HG03103 (cell line): ENCODE results near the gene MATN1.
"Not testable (repeated sequence)": the region's sequence is repeated elsewhere in the genome, so short reads cannot be mapped to it uniquely, and the experiment has no call there.

Source experiments
- ATAC-seq: cut with Tn5 transposase; IDR thresholded peaks from one replicate; pipeline ENCODE4 v1.9.1; 2021; ENCODE audit warnings: low read depth; ENCODE audit not compliant: unreplicated experiment

MATN1 gene

GRCh38 chr1:30723331-30723755 lies at the start of gene MATN1:
TSS of gene MATN1 (minus strand) at chr1:30723585. CDS start at chr1:30723551, 34 bp downstream.
- ATAC-seq, result no peak

- no peak for ATAC-seq
These were observed 47.6 kb upstream of the MATN1 start for GRCh38 chr1:30771005-30771404.

- no peak for ATAC-seq
These were observed 46.8 kb upstream of the MATN1 start for GRCh38 chr1:30770150-30770549.

DNA sequence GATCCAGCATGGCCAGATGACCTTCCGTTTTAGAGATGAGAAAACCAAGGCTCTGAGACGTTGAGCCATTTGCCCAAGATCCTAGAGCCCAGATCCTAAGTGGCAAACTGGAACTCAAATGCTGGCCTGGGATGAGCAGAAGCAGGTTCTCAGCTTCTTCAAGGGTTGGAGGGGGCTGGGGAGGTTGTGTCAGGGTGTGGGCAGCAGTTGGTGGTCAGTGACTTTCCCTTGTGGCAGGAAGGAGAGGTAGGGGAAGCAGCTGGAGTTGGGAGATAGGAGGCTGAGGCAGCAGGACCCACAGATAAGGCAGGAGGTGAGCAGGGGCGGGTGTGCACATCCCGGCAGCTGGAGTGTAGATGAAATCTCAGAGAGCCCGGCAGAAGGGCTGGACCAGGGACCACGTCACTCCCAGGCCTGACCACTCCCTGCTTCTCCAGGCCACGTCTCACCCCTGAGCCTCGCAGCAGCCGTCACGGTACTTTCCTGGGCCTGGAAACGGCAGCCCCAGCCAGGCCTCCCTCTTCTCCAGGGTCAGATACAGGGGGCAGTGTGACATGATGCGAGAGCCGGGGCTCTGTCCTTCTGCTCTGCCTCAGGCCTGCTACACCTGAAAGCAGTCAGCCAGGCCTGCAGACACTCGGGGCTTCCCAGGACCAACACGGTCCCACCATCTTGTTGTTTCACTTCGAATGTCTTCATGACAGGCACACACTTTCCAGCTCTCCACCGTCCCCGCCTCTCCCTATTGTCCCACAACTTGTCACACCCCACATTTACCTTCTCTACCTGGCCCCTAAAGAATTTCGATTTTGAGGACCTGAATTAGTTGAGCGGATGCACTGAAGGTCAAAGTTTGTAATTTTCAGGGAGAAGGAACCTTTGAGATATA lies 45.7 kb upstream of the MATN1 start:
- ATAC-seq, result no peak

GRCh38 chr1:30768159-30768829 lies 44.9 kb upstream of the MATN1 start:
- no peak for ATAC-seq

DNA sequence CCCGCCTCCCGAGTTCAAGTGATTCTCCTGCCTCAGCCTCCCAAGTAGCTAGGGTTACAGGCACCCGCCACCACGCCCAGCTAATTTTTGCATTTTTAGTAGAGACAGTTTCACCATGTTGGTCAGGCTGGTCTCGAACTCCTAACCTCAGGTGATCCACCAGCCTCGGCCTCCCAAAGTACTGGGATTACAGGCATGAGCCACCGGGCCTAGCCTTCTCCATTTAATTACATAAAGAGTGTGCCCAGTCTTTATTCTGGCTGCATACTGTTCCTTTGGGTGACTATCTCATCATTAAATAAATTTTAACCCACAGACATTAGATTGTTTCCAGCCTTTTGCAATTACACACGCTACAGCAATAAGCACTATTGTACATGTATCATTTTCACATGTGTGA lies 43.6 kb upstream of the MATN1 start:
- not testable (repeated sequence) for ATAC-seq

DNA sequence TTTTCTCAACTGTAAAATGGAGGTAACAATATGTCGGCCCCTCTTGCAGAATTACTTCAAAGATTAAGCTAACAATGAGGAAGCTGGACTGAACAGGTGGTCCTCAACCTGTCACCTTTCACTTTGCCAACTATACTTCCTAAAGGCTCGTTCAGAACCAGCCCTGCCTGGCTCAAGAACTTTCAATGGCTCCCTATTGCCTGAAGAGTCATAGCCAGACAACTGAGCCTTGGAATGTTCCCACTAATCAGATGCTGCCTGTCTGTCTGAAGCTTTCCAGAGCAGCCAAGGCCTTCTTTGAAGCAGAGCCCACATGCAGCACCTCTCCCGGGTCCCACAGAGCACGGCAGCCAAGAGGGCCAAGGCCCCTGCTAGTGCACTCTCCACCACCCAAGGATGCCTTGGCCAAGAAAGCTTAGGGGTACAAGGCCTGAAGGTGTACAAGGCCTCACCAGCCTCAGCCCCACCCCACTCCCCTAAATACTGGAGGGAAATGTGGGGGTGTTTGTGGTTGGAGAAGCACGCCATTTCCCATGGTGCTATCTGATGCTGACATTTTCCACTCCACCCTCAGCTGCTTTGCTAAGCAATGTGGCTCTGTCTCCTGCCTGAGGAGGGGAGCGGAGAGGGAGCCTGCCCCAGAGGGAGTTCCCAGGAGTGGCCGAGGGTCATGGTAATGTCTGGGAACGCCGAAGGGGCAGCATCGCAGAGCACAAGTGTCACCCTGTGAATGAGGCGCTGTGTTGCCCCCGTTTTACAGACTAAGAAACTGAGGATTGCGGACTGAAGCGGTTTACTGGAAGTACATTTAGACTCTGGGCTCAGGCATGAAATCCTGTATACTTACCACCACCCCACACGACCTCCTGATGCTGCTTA lies 42.4 kb upstream of the MATN1 start:
- no peak for ATAC-seq

DNA sequence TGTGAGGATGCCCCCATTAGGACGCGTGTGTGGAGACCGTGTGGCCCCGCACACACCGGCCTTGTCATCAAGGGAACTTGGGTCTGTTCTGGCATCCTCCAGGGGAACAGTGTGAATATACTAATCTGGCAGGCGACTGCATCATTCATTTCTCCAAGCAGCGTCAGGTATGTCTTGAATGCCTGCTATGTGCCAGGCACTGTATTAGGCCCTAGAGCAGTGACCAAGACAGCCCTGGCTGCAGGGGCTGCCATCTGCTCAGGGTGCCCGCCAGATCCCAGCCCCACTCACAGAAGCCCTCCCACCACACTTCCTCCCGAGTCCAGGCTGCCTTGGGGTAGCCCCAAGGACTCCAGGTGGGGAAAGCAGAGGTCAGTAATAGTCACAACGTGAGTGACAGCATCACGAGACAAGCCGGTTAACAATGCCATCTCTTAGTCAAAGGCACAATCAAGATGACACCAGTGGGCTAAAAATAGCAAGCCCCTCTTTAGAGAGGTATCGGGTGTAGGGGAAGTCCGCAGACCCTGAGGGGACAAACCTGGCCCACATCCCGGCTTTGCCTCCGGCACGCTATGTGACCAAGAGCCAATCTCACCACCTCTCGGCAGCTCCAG lies 41.7 kb upstream of the MATN1 start:
- ATAC-seq, result no peak

DNA sequence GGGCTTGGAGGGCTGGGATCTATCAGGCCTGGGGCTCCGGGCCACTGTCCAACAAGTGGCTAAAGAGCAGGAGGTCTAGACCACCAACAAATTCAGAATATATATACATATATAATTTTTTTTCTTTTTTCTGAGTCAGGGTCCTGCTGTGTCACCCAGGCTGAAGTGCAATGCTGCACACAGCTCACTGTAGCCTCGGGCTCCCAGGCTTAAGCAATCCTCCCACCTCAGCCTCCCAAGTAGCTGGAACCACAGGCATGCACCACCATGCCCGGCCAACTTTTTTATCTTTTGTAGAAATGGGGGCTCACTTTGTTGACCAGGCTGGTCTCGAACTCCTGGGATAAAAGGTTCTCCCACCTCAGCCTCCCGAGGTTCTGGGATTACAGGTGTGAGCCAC lies 41.0 kb upstream of the MATN1 start:
- no peak for ATAC-seq

DNA sequence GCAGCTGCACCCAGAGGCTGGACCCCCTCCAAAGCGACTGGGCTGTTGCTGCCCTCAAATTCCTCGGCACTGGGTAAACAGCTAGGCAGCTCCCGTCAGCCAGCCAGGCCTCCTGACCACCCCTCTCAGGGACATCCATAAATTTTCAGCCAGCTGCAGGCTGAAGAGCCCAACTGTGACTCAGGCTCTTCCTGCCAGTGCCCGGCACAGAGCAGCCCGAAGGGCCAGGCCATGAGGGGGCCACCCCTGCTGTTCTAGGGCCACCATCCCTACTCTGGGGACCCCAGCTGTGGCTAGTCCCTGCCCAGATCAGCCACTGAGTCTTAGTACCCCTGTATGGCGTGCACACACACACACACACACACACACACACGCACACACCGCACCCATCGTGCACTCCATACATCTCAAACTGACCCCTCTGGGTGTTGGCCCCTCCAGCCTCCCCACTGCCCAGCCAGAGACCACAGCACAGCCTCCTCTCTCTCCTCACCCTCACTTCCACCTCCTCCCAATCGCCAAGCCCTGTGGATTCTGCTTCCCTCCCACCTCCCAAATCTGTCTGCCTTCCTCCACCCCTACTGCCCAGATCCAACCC lies 40.4 kb upstream of the MATN1 start:
- ATAC-seq, result no peak

GRCh38 chr1:30762930-30763650 lies 39.7 kb upstream of the MATN1 start:
- ATAC-seq, result no peak

- ATAC-seq, result no peak
These were observed 39.0 kb upstream of the MATN1 start for GRCh38 chr1:30762152-30762929.

DNA sequence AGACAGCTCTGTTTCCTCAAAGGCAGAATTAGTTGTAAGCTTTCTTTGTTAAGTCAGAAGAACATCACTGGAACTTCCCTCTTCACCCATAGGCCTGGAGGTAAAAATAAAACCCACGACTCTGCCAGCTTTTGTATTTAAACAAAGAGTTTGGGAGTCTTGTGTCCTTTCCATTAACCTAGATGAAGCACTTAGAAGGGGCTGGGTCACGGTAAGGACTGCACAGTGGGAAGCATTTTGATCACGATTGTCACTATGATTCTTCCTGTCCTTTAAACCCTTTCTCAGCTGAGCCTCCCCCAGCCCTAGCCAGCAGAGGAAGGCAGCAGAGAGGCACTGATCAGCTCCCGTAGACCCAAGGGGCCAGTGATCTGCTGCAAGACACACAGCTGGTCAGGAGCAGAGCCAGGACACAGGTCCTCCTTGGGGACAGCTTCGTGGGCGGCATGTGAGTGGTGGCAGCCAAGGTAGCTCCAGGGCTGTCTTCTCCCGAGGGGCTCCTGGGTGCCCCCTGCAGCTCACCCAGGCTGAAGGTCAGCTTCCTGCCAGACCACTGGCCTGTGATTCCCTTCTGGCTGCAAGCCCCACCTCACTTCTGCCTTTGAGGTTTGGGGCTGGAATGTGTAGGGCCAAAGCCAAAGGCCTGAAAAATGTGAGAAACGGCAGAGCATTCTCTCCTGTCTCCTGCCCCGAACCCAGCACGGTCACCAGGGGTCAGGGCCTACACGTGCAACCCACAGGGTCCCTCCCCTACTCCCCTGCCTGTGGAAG lies 38.2 kb upstream of the MATN1 start:
- no peak for ATAC-seq

DNA sequence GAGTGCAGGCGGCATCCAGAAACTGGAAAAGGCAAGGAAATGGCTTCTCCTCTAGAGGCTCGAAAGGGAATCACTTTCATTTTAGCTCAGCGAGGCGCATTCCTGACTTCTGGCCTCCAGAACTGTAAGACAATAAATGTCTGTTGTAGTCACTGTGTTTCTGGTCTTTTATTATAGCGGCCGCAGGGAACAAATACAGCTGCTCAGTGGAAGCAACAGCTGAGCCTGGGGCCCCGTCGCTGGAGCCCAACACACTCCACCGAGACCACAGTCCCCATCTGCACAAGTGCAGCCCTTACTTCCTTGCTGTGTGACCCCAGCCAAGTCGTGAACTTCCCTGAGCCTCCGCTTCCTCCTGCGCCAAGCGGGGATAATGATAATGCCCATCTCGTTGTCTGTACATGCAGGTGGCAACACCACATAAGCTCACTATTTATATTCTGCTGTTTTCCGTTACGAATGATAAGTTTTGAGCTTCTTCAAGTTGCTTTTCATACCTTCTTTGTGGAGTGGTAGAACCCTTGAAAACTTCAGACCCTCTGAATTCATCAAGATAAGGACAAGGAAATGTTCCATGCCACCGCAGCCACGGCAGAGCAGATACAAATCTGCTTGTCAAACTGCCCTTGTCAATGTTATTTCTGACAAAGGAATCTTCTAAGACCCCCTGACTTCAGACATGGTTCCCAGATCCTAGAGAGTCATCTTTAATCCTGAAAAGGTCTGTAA lies 37.4 kb upstream of the MATN1 start:
- no peak for ATAC-seq

DNA sequence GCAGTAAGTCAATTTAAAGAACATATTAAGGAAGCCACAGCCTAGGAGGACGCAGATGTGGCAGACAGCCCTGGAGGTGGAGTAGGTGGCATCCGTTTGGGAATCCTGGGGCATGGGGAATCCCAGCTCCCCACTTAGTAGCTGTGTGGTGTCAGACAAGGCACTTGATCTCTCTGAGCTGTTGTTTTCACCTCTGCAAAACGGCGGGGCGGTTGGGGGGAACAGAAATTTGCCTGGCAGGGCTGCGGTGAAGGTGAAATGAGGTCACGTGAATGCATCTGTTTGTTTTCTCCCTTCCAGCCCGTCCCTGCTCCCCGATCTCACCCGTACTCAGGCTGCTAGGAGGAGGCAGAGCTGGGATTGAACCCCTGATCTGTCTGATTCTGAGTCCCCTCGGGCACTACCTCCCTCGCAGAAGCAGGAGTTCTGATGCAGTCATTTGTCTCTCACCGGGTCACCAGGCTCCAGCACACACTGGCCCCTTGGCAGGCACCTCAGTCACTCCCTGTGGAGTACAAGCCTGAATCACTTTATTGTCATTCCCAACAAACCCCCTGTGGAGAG lies 36.4 kb upstream of the MATN1 start:
- ATAC-seq, result no peak

GRCh38 chr1:30758785-30759380 lies 35.5 kb upstream of the MATN1 start:
- ATAC-seq, result no peak
